HUES6 (cell line): ENCODE measurements around the gene SKAP1.
"Not testable (repeated sequence)": the region's sequence is repeated elsewhere in the genome, so short reads cannot be mapped to it uniquely, and the experiment has no call there.

Source experiments
- H3K27ac ChIP-seq: 2 replicates; pipeline ENCODE4 v1.7.0; 2013; ENCODE audit warnings: low read depth, mild to moderate bottlenecking, low read length, inconsistent platforms
- H3K27me3 ChIP-seq: 2 replicates; pipeline ENCODE4 v1.6.1; 2013; ENCODE audit warnings: low read length; ENCODE audit not compliant: control insufficient read depth, insufficient read depth
- H3K36me3 ChIP-seq: 2 replicates; pipeline ENCODE4 v1.6.1; 2013; ENCODE audit warnings: low read length; ENCODE audit not compliant: control insufficient read depth, insufficient read depth
- H3K4me1 ChIP-seq: 2 replicates; pipeline ENCODE4 v1.6.1; 2013; ENCODE audit warnings: low read length; ENCODE audit not compliant: control insufficient read depth, insufficient read depth
- H3K4me3 ChIP-seq: 2 replicates; pipeline ENCODE4 v1.5.1; 2013; ENCODE audit warnings: low read depth, low read length
- H3K9ac ChIP-seq: one replicate; pipeline ENCODE4 v1.6.1; 2013; ENCODE audit warnings: mild to moderate bottlenecking, low read length
- H3K9me3 ChIP-seq: 2 replicates; pipeline ENCODE4 v1.6.1; 2013; ENCODE audit warnings: low read depth, low read length; ENCODE audit not compliant: control insufficient read depth, insufficient read depth

SKAP1 gene

DNA sequence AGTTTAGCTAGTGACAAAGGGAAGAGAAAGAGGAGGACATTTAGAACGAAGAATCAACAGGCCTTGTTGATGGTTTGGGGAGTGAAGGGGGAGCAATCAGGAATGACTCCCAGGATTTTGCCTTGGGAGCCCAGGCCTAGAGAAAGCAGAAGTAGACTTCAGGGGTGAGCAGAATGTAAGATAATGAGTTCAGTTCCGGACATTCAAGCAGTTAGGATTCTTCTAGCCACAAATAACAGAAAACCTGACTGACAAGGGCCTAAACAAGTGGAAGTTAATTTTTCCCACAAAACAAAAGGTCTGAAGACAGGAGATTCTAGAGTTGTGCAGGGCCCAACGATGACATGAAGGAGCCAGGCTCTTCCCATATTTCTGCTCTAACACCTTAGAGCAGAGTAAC lies 45.9 kb downstream of the SKAP1 start:
- H3K27ac ChIP-seq: no peak overlapping the region
- peaks cover 11% of the 10 kb centered on the region for H3K27me3 ChIP-seq
- no peaks in the 10 kb centered on the region for H3K36me3 ChIP-seq
- no peaks in the 10 kb centered on the region for H3K4me1 ChIP-seq
- H3K9ac ChIP-seq: no peak overlapping the region
- no peak overlapping the region for H3K4me3 ChIP-seq
- H3K9me3 ChIP-seq: no peaks in the 10 kb centered on the region

DNA sequence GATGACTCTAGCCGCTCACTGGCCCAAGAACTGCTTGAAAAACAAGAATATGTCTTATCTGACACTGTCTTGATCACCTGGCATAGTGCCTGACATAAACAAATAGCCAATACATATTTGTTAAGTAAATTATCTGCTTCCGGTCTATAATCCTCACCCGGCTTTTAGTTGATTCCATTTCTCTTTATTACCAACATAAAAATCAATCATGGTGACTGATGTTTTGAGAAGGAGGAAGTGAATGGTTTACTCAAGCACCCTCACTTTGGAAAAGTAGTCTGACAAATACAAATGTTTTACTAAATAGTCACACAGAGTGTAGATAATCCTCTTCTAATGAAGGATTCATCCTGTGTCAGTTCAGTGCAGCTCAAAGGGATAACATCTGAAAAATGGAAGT lies 47.0 kb downstream of the SKAP1 start:
- H3K9me3 ChIP-seq: no peaks in the 10 kb centered on the region
- H3K27ac ChIP-seq: no peak overlapping the region
- H3K4me1 ChIP-seq: no peaks in the 10 kb centered on the region
- no peak overlapping the region for H3K4me3 ChIP-seq
- peaks cover 20% of the 10 kb centered on the region for H3K27me3 ChIP-seq
- no peak overlapping the region for H3K9ac ChIP-seq
- no peaks in the 10 kb centered on the region for H3K36me3 ChIP-seq

DNA sequence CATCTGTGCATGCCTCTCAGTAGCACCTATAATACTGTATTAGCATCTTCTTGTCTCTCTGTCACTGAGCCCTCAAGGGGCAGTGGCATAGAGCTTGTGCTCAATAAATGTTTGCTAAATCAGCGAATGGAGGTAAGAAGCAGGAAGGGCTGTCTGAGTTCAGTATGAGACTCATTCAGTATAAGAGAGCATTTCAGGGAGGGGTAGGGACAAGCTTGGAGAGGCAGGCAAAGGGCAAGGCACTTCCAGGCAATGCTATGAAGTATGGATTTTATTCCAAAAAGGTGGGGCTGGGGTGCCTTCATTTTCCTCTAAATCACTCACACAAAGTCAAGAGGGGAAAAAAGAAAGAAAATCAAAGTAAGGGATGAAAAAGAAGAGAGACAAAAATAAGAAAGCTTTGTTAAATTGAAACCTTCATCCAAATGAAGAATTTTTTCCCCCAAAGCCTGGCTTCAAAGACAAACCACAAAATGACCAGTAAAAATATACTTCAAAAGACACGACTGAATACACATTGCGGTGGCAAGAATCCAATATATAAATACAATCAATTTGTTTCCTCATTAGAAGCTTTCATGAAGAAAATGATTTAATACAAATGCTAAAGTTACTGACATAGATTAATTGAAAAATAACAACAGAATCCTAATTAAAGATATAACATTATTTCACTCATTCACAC lies 51.2 kb downstream of the SKAP1 start:
- no peaks in the 10 kb centered on the region for H3K9me3 ChIP-seq
- no peak overlapping the region for H3K4me3 ChIP-seq
- H3K9ac ChIP-seq: no peak overlapping the region

DNA sequence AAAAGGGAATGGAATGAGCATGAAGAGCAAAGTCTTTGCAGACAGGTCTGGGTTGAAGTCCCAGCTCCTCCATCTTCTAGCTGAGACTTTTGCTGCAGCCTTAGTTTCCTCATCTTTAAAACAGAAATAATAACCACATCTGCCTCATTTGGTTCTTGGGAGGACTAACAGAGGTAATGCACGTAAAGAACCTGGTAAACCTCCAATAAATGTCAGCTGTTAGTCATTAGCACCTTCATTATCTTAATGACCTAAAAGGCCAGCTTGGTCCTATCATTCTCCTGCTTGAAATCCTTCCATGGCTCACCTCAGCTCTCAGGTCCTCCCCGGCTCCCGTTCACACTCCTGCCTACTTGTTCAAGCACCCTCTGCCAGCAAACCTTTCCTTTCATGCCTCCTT lies 51.8 kb downstream of the SKAP1 start:
- Histone ChIP-seq H3K4me3 (no peak overlapping the region), H3K9ac (no peak overlapping the region), H3K27me3 (peaks cover 17% of the 10 kb centered on the region), H3K9me3 (no peaks in the 10 kb centered on the region), H3K36me3 (no peaks in the 10 kb centered on the region), H3K27ac (no peak overlapping the region), H3K4me1 (no peaks in the 10 kb centered on the region)

More for the DNA sequence above, 51.2 kb downstream of the SKAP1 start:
- Histone ChIP-seq H3K36me3 (no peaks in the 10 kb centered on the region), H3K27ac (no peak overlapping the region), H3K4me1 (no peaks in the 10 kb centered on the region), H3K27me3 (peaks cover 17% of the 10 kb centered on the region)

DNA sequence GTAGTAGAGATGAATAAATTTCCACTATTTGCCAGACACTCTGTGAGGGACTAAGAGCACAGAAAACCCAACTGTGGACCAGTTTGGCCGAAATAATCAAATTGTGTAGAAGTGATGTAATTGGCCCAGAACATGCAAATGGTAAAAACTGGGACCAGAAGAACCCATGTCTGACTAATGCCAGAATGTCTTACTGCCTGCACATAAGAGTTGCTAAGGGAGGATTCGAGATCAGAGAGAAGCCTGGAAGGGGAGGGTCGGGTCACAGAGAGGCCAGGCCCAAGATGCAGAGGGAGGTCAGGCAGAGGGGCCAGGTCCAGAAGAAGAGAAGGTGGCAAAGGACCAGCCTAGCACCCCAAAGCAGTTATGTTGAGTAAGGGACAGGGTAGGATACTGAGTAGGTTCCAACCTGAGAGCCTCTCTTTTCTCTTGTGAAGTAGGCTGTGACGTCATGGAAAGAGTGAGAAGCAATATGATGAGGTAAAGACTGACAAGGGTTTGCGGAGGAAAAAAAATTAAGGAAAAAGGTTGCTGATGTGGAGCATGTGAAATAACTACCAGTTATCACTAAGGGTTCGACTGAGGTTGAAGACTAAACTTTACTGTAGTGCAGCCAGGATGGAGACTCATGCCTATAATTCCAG lies 53.2 kb downstream of the SKAP1 start:
- Histone ChIP-seq H3K36me3 (no peaks in the 10 kb centered on the region), H3K9me3 (no peaks in the 10 kb centered on the region), H3K27me3 (peaks cover 17% of the 10 kb centered on the region), H3K4me1 (no peaks in the 10 kb centered on the region), H3K4me3 (no peak overlapping the region), H3K9ac (no peak overlapping the region), H3K27ac (no peak overlapping the region)

DNA sequence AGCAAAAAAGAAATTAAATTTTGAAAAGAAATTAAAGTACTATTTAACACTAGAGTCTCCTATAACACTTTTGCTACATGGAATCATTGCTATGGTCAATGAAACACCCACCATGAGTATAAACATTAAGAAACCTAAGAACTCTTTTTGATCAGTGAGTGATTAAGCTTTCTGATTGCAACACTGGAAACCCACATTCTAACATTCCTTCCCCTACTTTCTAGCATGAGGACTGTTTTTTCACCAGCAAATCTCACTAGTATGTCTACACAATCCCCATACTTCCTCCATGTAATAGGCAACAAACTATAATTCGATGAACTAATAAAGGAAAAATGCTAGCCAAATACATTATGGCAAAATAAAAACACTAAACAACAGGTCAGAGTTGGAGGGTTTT lies 54.7 kb downstream of the SKAP1 start:
- no peaks in the 10 kb centered on the region for H3K9me3 ChIP-seq
- no peak overlapping the region for H3K4me3 ChIP-seq
- H3K4me1 ChIP-seq: no peaks in the 10 kb centered on the region
- no peak overlapping the region for H3K9ac ChIP-seq
- peaks cover 14% of the 10 kb centered on the region for H3K27me3 ChIP-seq
- H3K36me3 ChIP-seq: no peaks in the 10 kb centered on the region
- H3K27ac ChIP-seq: no peak overlapping the region

DNA sequence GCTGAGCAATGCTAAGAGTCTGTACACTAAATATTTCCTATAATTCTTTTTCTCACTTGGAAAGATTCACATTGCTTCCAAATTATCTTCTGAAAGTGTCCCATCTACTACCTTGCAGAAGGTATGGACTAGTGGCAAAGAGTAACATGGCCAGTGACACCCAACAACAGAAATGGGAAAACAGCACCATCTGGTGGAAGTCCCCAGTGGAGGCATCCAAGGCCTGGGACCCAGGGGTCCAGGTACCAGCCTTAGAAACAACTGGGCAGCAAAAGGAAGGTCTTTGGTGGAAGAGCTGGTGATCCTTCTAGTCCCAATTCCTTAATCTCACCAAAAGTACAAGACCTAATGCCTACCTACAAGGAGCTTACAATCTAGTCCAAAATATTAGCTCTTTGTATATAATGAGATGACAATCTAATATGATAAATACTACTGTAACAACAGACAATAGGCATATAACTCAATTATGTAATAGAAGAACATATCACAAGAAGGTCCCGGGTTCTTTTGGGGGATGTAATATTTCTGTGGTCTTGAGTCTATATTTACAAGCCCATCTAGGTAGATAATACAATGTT lies 55.3 kb downstream of the SKAP1 start:
- H3K36me3 ChIP-seq: no peaks in the 10 kb centered on the region
- H3K9ac ChIP-seq: no peak overlapping the region
- H3K4me1 ChIP-seq: no peaks in the 10 kb centered on the region
- H3K27ac ChIP-seq: no peak overlapping the region
- H3K9me3 ChIP-seq: no peaks in the 10 kb centered on the region
- peaks cover 19% of the 10 kb centered on the region for H3K27me3 ChIP-seq
- H3K4me3 ChIP-seq: no peak overlapping the region

DNA sequence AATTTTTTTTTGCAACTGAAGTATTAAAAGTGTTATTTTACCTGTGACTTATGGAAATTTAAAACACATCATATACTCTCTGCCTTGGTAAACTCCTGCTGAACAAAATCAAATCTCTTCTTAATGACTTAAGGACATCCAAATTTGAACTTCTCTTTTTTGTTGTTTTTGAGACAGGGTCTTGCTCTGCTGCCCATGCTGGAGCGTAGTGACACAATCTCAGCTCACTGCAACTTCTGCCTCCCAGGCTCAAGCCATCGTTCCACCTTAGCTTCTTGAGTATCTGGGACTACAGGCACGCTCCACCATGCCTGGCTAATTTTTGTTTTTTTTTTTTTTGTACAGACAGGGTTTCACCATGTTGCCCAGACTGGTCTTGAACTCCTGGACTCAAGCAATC lies 56.1 kb downstream of the SKAP1 start:
- no peak overlapping the region for H3K9ac ChIP-seq
- H3K27me3 ChIP-seq: peaks cover 19% of the 10 kb centered on the region
- no peaks in the 10 kb centered on the region for H3K4me1 ChIP-seq
- no peak overlapping the region for H3K4me3 ChIP-seq
- H3K27ac ChIP-seq: no peak overlapping the region
- H3K9me3 ChIP-seq: no peaks in the 10 kb centered on the region
- H3K36me3 ChIP-seq: no peaks in the 10 kb centered on the region

DNA sequence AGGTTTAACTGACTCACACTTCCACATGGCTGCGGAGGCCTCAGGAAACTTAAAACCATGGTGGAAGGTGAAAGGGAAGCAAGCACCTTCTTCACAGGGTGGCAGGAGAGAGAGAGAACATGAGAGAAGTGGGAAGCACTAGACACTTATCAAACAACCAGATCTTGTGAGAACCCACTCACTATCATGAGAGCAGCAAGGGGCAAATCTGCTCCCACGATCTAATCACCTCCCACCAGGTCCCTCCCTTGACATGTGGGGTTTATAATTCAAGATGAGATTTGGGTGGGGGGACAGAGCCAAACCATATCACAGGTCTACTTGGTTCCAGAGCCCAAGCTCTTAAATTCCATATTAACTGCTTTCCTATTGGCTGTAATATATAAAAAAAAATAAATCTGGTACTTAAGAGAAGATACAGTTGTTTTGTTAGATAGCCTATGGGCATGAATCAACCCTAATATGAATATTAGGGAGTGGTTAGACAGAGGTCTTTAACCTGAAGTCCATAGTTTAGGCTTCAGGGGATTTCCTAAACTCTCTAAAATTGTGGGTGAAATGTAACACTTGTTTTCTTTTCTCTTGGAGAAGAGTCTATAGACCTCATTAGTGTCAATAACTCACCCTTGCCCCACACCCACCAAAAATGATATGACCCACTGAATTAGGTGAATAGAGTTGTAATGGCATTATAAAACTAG lies 56.7 kb downstream of the SKAP1 start:
- Histone ChIP-seq H3K27me3 (peaks cover 13% of the 10 kb centered on the region), H3K9ac (no peak overlapping the region), H3K4me1 (no peaks in the 10 kb centered on the region), H3K4me3 (no peak overlapping the region), H3K9me3 (no peaks in the 10 kb centered on the region), H3K27ac (no peak overlapping the region), H3K36me3 (no peaks in the 10 kb centered on the region)

DNA sequence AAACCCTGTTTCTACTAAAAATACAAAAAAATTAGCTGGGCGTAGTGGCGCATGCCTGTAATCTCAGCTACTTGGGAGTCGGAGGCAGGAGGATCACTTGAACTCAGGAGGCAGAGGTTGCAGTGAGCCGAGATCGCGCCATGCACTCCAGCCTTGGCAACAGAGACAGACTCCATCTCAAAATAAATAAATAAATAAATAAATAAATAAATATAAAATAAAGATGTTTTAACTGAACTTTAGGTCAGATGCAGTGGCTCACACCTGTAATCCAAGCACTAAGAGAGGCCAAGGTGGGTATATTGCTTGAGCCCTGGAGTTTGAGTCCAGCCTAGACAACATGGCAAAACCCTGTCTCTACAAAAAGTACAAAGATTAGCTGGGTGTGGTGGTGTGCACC lies 61.0 kb downstream of the SKAP1 start:
- not testable (repeated sequence) for H3K4me3 ChIP-seq, H3K9ac ChIP-seq, H3K36me3 ChIP-seq, H3K27ac ChIP-seq, H3K9me3 ChIP-seq, H3K4me1 ChIP-seq
- H3K27me3 ChIP-seq: peaks cover 12% of the 10 kb centered on the region; the same call in 1 of the 2 replicates

DNA sequence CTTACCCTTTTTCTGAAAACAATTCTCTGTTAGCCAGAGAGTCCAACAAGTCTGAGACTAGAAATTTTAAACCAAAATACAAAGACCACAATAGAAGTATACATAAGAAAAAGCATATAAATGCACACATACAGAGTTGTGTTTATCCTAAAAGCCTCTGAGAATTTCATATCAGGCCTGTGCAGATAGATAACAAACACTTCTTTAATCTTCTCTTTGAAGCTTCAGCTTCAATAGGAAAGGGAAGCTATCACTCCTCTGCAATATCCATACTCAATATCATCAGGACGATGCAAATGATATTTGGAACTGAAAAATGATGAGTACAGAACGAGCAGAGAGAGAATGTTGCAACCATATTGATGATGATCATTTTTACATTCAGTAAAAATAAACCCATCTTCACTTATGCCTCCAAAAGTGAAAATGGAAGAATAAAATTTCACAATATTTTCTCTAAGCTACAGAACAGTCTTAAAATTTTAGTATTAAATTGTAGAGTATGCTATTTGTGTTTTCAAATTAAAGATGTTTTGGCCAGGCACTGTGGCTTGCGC lies 61.6 kb downstream of the SKAP1 start:
- H3K4me1 ChIP-seq: no peaks in the 10 kb centered on the region
- no peak overlapping the region for H3K4me3 ChIP-seq
- no peaks in the 10 kb centered on the region for H3K9me3 ChIP-seq
- no peaks in the 10 kb centered on the region for H3K36me3 ChIP-seq
- H3K27ac ChIP-seq: no peak overlapping the region
- peaks cover 12% of the 10 kb centered on the region; the same call in 1 of the 2 replicates for H3K27me3 ChIP-seq
- no peak overlapping the region for H3K9ac ChIP-seq
